ENCODE measurements around the gene GXYLT2. TPM values are rescaled to one million over a fixed set of nuclear protein-coding genes. Genes with fewer than 3 reads are reported as not detected.

The GXYLT2 gene
- total and polyA plus RNA-seq, 10 of the 15 experiments (the other 5 are each of a cell fraction or from before 2014, with no cell fraction given), result 0.27 to 2.6 (median 0.78) TPM

GRCh38 chr3:72982609-72983366 lies 94.9 kb downstream of the GXYLT2 start (continued):
- TF ChIP-seq, protein P1, sequence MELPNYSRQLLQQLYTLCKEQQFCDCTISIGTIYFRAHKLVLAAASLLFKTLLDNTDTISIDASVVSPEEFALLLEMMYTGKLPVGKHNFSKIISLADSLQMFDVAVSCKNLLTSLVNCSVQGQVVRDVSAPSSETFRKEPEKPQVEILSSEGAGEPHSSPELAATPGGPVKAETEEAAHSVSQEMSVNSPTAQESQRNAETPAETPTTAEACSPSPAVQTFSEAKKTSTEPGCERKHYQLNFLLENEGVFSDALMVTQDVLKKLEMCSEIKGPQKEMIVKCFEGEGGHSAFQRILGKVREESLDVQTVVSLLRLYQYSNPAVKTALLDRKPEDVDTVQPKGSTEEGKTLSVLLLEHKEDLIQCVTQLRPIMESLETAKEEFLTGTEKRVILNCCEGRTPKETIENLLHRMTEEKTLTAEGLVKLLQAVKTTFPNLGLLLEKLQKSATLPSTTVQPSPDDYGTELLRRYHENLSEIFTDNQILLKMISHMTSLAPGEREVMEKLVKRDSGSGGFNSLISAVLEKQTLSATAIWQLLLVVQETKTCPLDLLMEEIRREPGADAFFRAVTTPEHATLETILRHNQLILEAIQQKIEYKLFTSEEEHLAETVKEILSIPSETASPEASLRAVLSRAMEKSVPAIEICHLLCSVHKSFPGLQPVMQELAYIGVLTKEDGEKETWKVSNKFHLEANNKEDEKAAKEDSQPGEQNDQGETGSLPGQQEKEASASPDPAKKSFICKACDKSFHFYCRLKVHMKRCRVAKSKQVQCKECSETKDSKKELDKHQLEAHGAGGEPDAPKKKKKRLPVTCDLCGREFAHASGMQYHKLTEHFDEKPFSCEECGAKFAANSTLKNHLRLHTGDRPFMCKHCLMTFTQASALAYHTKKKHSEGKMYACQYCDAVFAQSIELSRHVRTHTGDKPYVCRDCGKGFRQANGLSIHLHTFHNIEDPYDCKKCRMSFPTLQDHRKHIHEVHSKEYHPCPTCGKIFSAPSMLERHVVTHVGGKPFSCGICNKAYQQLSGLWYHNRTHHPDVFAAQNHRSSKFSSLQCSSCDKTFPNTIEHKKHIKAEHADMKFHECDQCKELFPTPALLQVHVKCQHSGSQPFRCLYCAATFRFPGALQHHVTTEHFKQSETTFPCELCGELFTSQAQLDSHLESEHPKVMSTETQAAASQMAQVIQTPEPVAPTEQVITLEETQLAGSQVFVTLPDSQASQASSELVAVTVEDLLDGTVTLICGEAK (IDR thresholded peaks at IDR 0.05; ENCODE audit: borderline replicate concordance), result no peak
- TF ChIP-seq MTA3 (IDR thresholded peaks at IDR 0.05; ENCODE audit: borderline replicate concordance, low read length) (no peak), RELB (IDR thresholded peaks at IDR 0.05; ENCODE audit: low read depth) (no peak), SMARCA5 (IDR thresholded peaks at IDR 0.05) (no peak), HCFC1 (IDR thresholded peaks at IDR 0.05; ENCODE audit: low read length) (no peak)
- TF ChIP-seq, protein P2, sequence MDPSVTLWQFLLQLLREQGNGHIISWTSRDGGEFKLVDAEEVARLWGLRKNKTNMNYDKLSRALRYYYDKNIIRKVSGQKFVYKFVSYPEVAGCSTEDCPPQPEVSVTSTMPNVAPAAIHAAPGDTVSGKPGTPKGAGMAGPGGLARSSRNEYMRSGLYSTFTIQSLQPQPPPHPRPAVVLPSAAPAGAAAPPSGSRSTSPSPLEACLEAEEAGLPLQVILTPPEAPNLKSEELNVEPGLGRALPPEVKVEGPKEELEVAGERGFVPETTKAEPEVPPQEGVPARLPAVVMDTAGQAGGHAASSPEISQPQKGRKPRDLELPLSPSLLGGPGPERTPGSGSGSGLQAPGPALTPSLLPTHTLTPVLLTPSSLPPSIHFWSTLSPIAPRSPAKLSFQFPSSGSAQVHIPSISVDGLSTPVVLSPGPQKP (IDR thresholded peaks at IDR 0.05; ENCODE audit: low read depth, low read length), result no peak

Data from GM12878 (cell line).